Measurements from ENCODE around the gene IGFL4.

- TF ChIP-seq CTCF (IDR thresholded peaks at IDR 0.05; ENCODE audit: low read length) (no peak), EZH2phosphoT487 (IDR thresholded peaks at IDR 0.05; ENCODE audit: low read length) (no peak), EZH2 (optimal IDR thresholded peaks at IDR 0.05; ENCODE audit: low read depth, low read length) (no peak)
Measured at GRCh38 chr19:46043519-46043918, 2.7 kb upstream of the IGFL4 start.

All from MM.1S (cell line).